ENCODE data around the gene ASCL4.

DNA sequence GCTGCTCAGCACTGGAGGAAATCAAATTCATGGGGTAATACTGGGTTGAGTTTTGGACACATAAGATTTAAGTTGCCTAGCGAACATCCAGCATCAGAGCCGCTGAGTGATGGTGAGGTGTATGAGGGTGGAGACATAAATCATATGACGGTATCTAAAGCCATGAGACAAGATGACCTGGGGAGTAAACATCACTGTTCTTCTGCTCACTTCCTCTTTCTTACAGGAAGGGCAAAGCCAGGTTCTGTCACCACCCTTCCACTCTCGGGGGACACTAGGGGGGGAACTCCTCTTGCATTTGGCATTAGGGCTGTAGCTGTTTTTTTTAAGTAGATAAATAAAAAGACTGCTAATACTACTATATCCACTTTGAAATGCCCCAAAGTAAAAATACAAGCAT lies 37.6 kb upstream of the ASCL4 start:
- TF ChIP-seq POLR2AphosphoS5 (IDR thresholded peaks at IDR 0.05) = no peak
- no peak for TF ChIP-seq POLR2A (IDR thresholded peaks at IDR 0.05)
- TF ChIP-seq, protein P1, sequence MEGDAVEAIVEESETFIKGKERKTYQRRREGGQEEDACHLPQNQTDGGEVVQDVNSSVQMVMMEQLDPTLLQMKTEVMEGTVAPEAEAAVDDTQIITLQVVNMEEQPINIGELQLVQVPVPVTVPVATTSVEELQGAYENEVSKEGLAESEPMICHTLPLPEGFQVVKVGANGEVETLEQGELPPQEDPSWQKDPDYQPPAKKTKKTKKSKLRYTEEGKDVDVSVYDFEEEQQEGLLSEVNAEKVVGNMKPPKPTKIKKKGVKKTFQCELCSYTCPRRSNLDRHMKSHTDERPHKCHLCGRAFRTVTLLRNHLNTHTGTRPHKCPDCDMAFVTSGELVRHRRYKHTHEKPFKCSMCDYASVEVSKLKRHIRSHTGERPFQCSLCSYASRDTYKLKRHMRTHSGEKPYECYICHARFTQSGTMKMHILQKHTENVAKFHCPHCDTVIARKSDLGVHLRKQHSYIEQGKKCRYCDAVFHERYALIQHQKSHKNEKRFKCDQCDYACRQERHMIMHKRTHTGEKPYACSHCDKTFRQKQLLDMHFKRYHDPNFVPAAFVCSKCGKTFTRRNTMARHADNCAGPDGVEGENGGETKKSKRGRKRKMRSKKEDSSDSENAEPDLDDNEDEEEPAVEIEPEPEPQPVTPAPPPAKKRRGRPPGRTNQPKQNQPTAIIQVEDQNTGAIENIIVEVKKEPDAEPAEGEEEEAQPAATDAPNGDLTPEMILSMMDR (IDR thresholded peaks at IDR 0.05) = no peak
- no peak for TF ChIP-seq EP300 (IDR thresholded peaks at IDR 0.05)
